Measurements from ENCODE around the gene UBXN11.
A peak's percentile ranks its signal among the peaks of the same experiment; 100 is the strongest.

The UBXN11 gene, protein sequence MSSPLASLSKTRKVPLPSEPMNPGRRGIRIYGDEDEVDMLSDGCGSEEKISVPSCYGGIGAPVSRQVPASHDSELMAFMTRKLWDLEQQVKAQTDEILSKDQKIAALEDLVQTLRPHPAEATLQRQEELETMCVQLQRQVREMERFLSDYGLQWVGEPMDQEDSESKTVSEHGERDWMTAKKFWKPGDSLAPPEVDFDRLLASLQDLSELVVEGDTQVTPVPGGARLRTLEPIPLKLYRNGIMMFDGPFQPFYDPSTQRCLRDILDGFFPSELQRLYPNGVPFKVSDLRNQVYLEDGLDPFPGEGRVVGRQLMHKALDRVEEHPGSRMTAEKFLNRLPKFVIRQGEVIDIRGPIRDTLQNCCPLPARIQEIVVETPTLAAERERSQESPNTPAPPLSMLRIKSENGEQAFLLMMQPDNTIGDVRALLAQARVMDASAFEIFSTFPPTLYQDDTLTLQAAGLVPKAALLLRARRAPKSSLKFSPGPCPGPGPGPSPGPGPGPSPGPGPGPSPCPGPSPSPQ

GRCh38 chr1:26306290-26307229, at the start of gene UBXN11:
UBXN11 (minus strand) TSS chr1:26306636; CDS start chr1:26302883, 3,753 bp downstream.
- DNase-seq, result peak; percentile 83

- DNase-seq, result no peak
These were observed 49.7 kb upstream of the UBXN11 start for GRCh38 chr1:26356106-26356505.

- no peak for DNase-seq
These were observed 48.5 kb upstream of the UBXN11 start for GRCh38 chr1:26354972-26355371.

- no peak for DNase-seq
These were observed 47.8 kb upstream of the UBXN11 start, which contains the start of gene CRYBG2 for GRCh38 chr1:26353976-26354820. CRYBG2 (minus strand) TSS chr1:26354130; CDS start chr1:26346657, 7,473 bp downstream.

DNA sequence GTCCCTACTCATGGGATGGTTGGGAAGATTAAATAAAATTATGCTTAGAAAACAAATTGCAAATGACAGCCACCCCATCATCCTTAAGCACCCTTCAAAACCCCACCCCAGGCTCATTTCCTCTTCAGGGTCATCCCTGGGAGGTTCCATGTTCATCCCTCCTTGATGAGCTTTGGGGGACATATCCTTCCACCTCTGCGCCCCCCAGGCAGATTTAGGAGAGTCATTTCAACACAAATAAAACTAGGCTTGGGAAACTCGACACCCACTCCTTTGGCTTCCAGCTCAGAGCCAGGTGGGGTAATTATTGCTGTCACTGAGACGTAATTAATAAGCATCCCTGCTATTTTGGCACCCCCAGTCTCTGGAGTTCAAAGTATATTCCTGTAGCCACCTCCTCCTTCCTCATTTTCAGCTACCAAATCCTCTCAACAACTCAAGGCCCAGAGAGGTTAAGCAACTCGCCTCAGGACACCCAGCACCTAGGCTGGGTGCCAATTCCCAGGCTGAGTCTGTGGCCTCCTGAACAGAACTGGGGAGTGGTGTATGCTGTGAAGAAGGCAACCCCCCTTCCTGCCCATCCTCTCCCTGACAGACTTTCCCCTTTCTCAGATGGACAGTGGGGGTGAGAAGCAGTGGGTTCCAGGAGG, 46.9 kb upstream of the UBXN11 start:
- DNase-seq, result no peak

DNA sequence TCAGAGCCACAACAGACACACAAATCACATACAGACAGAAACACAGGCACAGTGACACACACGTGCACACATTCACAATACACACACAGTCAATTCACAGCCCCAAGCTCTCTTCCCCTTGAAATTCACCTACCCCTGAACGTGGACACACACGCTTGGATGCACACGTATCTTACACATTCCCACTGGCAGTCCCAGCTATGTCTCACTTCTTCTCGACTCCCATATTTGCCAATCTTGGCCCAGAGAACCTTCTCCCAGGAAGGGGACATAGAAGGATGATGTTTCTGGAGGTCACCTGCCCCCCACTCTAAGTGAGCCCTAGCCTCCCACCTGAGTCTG, 45.9 kb upstream of the UBXN11 start:
- DNase-seq, result no peak

DNA sequence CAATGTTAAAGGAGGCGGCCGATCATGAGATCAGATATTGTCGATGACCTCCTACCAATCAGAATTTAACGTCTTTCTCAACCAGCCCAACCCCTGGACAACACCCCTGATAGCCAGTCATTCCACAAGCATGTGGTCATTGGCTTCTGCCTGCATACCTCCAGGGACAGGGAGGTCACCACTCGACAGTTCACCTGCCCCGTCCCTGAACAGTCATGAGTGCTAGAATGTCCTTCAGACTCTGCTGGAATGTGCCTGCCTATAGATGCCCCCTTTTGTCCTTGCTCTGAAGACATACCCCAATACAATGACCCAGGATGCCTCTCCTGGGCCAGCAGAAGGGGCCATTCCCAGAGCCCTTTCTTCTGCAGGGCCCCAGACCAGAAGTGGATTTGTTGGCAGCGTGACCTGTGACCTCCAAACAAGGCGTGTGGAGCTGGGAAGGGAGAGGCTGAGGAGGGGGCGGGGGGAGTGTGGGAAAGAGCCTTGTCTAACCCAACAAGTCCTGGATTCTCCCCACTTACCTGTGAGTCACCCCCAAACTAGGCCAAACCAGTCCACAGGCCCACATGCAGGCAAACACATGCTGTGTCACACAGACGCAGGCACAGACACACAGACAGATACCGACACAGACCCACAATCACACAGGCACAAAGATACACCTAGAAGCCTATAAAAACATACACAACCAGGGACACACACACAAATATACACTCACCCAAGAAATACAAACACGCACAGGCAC, 45.3 kb upstream of the UBXN11 start:
- no peak for DNase-seq

- DNase-seq, result no peak
These were observed 44.5 kb upstream of the UBXN11 start for GRCh38 chr1:26350701-26351589.

DNA sequence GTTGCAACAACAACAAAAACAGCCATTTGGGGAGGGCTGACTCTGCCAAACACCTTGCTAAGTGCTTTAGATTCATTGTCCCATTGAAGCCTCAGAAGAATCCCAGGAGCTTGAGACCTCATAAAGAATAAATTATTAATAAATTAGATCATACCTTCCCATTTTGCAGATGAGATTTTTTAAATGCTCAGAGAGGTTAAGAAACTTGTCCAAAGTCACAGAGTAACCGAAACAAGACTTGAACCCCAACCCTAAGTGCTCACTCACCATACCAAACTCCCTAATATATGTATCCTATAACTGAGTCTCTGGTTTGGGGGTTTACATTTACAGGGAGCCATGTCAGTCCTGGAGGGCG, 43.9 kb upstream of the UBXN11 start:
- no peak for DNase-seq

GRCh38 chr1:26349877-26350244, 43.4 kb upstream of the UBXN11 start:
- no peak for DNase-seq

DNA sequence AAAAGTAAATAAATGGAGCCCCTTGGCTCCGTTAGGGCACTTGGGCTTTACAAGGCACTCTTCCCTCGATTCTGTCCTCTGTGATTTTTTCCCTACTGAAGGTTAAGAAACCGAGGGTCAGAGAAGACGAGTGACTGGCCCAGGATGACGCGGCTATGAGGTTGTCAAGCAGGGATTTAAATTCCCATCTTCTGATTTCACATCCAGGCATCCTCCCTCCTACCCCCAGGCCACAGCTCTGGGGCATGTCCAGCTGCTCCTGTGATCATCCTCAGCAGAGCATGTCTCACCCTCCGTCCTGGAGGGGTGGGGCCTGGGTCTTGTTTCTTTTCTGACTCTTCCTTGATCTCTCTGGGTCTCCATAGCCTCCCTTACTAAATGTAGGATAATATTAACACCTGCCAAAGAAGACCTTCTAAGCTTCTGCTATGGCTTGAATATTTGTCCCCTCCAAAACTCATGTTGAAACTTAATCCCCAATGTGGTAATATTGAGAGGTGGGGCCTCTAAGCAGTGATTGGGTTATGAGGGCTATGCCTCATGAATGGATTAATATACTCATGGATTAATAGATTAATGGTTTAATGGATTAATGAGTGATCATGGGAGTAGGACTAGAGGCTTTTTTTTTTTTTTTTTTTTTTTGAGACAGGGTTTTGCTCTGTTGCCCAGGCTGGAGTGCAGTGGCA, 42.9 kb upstream of the UBXN11 start:
- DNase-seq, result no peak

GRCh38 chr1:26346274-26347033, 40.0 kb upstream of the UBXN11 start:
- no peak for DNase-seq

- DNase-seq, result no peak
These were observed 39.3 kb upstream of the UBXN11 start for GRCh38 chr1:26345718-26346117.

DNA sequence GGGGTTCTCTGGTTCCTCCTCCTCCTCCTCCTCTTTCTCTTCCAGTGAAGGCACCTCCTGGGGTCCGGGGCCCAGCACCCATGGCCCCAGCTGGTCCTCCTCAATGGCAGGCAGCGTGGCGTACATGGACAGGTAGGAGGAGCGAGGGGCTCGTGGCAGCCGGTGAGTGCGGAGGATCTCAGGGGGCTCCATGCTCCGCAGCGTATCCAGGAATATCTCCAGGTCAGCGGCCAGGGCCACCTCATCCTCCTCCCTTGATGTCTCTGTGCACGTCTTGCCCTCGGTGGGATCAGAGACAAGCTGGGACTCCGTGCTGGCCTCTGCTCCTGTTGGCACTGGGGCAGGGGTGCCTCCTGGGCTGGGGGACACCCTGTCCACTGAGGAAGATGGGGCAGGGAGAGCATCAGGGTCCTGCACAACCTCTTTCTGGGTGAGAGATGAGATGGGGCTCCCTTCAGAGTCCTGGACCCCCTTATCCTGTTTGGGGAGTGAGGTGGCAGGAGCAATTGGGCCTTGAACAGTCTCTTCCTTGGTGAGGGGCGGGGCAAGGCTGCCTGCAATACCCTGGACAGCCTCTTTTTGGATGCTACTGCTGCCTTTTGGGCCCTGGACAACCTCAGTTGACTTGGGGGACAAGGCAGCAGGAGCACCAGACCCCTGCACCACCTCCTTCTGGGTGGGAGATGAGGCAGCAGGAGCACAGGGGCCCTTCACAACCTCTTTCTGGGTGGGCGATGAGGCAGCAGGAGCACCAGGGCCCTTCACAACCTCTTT, 37.9 kb upstream of the UBXN11 start:
- no peak for DNase-seq

DNA sequence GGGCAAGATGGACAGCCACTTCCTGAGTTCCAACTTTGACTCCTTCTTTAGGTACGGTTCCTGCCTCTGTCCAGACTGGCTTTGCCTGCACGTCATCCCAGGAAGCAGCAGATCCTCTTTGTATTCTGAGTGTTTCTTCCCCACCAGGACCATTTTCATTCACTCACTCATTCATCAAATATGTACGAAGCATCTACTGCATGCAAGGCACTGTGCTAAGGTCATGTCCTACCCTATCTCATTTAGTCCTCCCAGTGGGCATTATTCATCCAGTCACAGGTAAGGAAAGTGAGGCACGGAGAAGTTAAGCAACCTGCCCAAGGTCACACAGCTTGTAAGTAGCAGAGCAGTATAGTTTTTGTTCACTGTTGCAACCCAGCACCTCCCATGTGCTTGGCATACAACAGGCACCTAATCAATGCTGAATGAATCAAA, 33.6 kb upstream of the UBXN11 start:
- no peak for DNase-seq

- DNase-seq, result no peak
These were observed 32.2 kb upstream of the UBXN11 start for GRCh38 chr1:26338670-26339069.

DNA sequence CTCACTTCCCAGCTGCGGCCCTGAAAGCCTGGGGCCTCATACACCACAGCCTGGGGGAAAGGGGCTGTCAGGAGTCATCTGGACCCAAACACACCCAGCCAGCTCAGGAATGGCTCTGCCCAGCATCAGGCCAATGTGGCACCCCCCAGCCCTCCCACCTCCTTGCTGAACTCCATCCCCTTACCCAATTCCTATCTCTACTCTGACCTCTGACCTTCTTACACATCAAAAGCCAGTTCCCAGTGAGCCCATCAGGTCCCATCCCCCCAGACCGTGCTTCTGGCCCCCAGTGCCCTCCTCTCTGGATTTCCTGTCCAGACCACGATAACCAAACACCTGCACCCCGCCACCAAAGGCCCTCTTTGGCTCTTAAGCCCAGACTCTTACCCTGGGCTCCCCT, 31.2 kb upstream of the UBXN11 start:
- DNase-seq, result no peak

DNA sequence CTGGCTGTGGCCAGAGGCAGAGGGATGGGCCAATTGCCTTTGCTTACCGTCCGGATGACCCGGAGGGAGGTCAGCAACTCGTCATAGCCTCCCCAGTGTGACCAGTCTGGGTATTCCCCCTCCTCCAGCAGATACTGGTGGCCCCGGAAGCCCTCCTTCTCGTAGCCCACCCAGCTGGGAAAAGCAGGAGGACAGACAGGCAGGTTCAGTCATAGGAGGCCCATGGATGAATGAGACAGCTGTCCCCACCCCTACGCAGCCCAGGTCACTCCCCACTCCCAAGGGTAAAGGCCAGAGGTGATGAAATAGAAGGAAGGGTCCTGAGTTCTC, 30.7 kb upstream of the UBXN11 start:
- no peak for DNase-seq

Measured in SIG-M5 (cell line).